ENCODE measurements around the gene NAGA.

GRCh38 chr22:42074846-42075676 is 4.4 kb upstream of the NAGA start:
- no peak for TF ChIP-seq CTCF (IDR thresholded peaks at IDR 0.05)
- no peak for TF ChIP-seq POLR2A (IDR thresholded peaks at IDR 0.05)
